ENCODE data around the gene VSIG8.

GRCh38 chr1:159896546-159896930 lies 34.1 kb upstream of the VSIG8 start:
- TF ChIP-seq GLIS3 (CRISPR knock-in tag; IDR thresholded peaks at IDR 0.05) (no peak), ZFP3 (CRISPR knock-in tag; IDR thresholded peaks at IDR 0.05) (no peak), OSR1 (CRISPR knock-in tag; IDR thresholded peaks at IDR 0.05) (no peak), SNAI2 (CRISPR knock-in tag; IDR thresholded peaks at IDR 0.05) (no peak), TSHZ2 (CRISPR knock-in tag; IDR thresholded peaks at IDR 0.05) (no peak), ZNF8 (CRISPR knock-in tag; IDR thresholded peaks at IDR 0.05) (no peak)
- TF ChIP-seq, protein P1, sequence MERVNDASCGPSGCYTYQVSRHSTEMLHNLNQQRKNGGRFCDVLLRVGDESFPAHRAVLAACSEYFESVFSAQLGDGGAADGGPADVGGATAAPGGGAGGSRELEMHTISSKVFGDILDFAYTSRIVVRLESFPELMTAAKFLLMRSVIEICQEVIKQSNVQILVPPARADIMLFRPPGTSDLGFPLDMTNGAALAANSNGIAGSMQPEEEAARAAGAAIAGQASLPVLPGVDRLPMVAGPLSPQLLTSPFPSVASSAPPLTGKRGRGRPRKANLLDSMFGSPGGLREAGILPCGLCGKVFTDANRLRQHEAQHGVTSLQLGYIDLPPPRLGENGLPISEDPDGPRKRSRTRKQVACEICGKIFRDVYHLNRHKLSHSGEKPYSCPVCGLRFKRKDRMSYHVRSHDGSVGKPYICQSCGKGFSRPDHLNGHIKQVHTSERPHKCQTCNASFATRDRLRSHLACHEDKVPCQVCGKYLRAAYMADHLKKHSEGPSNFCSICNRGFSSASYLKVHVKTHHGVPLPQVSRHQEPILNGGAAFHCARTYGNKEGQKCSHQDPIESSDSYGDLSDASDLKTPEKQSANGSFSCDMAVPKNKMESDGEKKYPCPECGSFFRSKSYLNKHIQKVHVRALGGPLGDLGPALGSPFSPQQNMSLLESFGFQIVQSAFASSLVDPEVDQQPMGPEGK (CRISPR knock-in tag; IDR thresholded peaks at IDR 0.05; ENCODE audit: borderline replicate concordance), result no peak
- TF ChIP-seq, protein P2, sequence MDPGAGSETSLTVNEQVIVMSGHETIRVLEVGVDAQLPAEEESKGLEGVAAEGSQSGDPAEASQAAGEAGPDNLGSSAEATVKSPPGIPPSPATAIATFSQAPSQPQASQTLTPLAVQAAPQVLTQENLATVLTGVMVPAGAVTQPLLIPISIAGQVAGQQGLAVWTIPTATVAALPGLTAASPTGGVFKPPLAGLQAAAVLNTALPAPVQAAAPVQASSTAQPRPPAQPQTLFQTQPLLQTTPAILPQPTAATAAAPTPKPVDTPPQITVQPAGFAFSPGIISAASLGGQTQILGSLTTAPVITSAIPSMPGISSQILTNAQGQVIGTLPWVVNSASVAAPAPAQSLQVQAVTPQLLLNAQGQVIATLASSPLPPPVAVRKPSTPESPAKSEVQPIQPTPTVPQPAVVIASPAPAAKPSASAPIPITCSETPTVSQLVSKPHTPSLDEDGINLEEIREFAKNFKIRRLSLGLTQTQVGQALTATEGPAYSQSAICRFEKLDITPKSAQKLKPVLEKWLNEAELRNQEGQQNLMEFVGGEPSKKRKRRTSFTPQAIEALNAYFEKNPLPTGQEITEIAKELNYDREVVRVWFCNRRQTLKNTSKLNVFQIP (CRISPR knock-in tag; IDR thresholded peaks at IDR 0.05; ENCODE audit: borderline replicate concordance, low read depth), result no peak

Measured in SK-N-SH treated with all-trans-retinoic acid at 6 μM for 48 hours (cell line).